ENCODE measurements around the gene EPS8L3.
"Not testable (repeated sequence)": the region's sequence is repeated elsewhere in the genome, so short reads cannot be mapped to it uniquely, and the experiment has no call there.

Gene EPS8L3

GRCh38 chr1:109765896-109766615 lies 2.3 kb upstream of the EPS8L3 start:
- DNase-seq (ENCODE audit: extremely low read depth in 1 of 2, low read depth in 1 of 2), result no peak

GRCh38 chr1:109765483-109765815 lies 1.7 kb upstream of the EPS8L3 start:
- no peak for DNase-seq (ENCODE audit: extremely low read depth in 1 of 2, low read depth in 1 of 2)

- no peak for DNase-seq (ENCODE audit: extremely low read depth in 1 of 2, low read depth in 1 of 2)
These were observed 1.1 kb upstream of the EPS8L3 start for GRCh38 chr1:109764561-109765482.

- DNase-seq (ENCODE audit: extremely low read depth in 1 of 2, low read depth in 1 of 2), result no peak
These were observed 690 bp downstream of the EPS8L3 start for GRCh38 chr1:109762821-109763645.

- no peak for DNase-seq (ENCODE audit: extremely low read depth in 1 of 2, low read depth in 1 of 2)
These were observed 1.6 kb downstream of the EPS8L3 start for GRCh38 chr1:109762039-109762585.

GRCh38 chr1:109761227-109762038 lies 2.3 kb downstream of the EPS8L3 start:
- no peak for DNase-seq (ENCODE audit: extremely low read depth in 1 of 2, low read depth in 1 of 2)

- DNase-seq (ENCODE audit: extremely low read depth in 1 of 2, low read depth in 1 of 2), result no peak
These were observed 3.0 kb downstream of the EPS8L3 start for GRCh38 chr1:109760581-109761226.

GRCh38 chr1:109759513-109760334 lies 4.0 kb downstream of the EPS8L3 start:
- no peak for DNase-seq (ENCODE audit: extremely low read depth in 1 of 2, low read depth in 1 of 2)

- no peak for DNase-seq (ENCODE audit: extremely low read depth in 1 of 2, low read depth in 1 of 2)
These were observed 5.6 kb downstream of the EPS8L3 start for GRCh38 chr1:109757936-109758786.

- no peak for DNase-seq (ENCODE audit: extremely low read depth in 1 of 2, low read depth in 1 of 2)
These were observed 6.7 kb downstream of the EPS8L3 start for GRCh38 chr1:109756848-109757521.

GRCh38 chr1:109756325-109756724 lies 7.4 kb downstream of the EPS8L3 start:
- not testable (repeated sequence) for DNase-seq (ENCODE audit: extremely low read depth in 1 of 2, low read depth in 1 of 2)

- DNase-seq (ENCODE audit: extremely low read depth in 1 of 2, low read depth in 1 of 2), result no peak
These were observed 9.0 kb downstream of the EPS8L3 start for GRCh38 chr1:109754738-109755137.

GRCh38 chr1:109751531-109752260 lies 12.0 kb downstream of the EPS8L3 start:
- no peak for DNase-seq (ENCODE audit: extremely low read depth in 1 of 2, low read depth in 1 of 2)

GRCh38 chr1:109750920-109751319 lies 12.8 kb downstream of the EPS8L3 start:
- DNase-seq (ENCODE audit: extremely low read depth in 1 of 2, low read depth in 1 of 2), result no peak

- DNase-seq (ENCODE audit: extremely low read depth in 1 of 2, low read depth in 1 of 2), result no peak
These were observed 13.4 kb downstream of the EPS8L3 start for GRCh38 chr1:109750241-109750882.

- no peak for DNase-seq (ENCODE audit: extremely low read depth in 1 of 2, low read depth in 1 of 2)
These were observed 14.5 kb downstream of the EPS8L3 start for GRCh38 chr1:109749221-109749620.

Data from activated CD8-positive, alpha-beta memory T cell treated with anti-CD3 and anti-CD28 coated beads for 1 hour (primary cell).